Neural cell (in vitro differentiated cells): ENCODE data around the gene CCDC9B. TPM values are rescaled to one million over a fixed set of nuclear protein-coding genes. Genes with fewer than 3 reads are reported as not detected.

Experiments used
- H2AFZ ChIP-seq: fragments of 200-600, 300-800 bp; sonication (generic), shearing (Covaris generic); 2 replicates; pipeline ENCODE4 v1.6.0; 2014; ENCODE audit warnings: low read depth, mild to moderate bottlenecking, antibody characterized with exemption, low read length, moderate library complexity
- H3F3A ChIP-seq: fragments of 200-600 bp; shearing (Covaris generic); 2 replicates; pipeline ENCODE4 v1.6.1; 2016; ENCODE audit warnings: mild to moderate bottlenecking, moderate library complexity, mixed read lengths, antibody characterized with exemption, low read length; ENCODE audit not compliant: insufficient read depth, poor library complexity, severe bottlenecking
- H3K27ac ChIP-seq: fragments of 200-600, 300-800 bp; sonication (generic), shearing (Covaris generic); 2 replicates; pipeline ENCODE4 v1.5.1; 2014; ENCODE audit warnings: mild to moderate bottlenecking, low read length, moderate library complexity
- H3K27me3 ChIP-seq: fragments of 300-800, 200-600 bp; sonication (generic), shearing (Covaris generic); 2 replicates; pipeline ENCODE4 v1.6.0; 2014; ENCODE audit warnings: mild to moderate bottlenecking, low read depth, low read length, moderate library complexity; ENCODE audit not compliant: insufficient read depth
- H3K36me3 ChIP-seq: fragments of 300-800, 200-600 bp; sonication (generic), shearing (Covaris generic); 2 replicates; pipeline ENCODE4 v1.5.1; 2014; ENCODE audit warnings: mild to moderate bottlenecking, antibody characterized with exemption, low read length, moderate library complexity; ENCODE audit not compliant: insufficient read depth
- H3K4me2 ChIP-seq: fragments of 300-800, 200-600 bp; sonication (generic), shearing (Covaris generic); 2 replicates; pipeline ENCODE4 v1.6.0; 2014; ENCODE audit warnings: mild to moderate bottlenecking, low read length
- H3K4me3 ChIP-seq: fragments of 300-800, 200-600 bp; sonication (generic), shearing (Covaris generic); 2 replicates; pipeline ENCODE4 v1.5.1; 2014; ENCODE audit warnings: mild to moderate bottlenecking, low read length, moderate library complexity
- H3K79me2 ChIP-seq: fragments of 200-600 bp; shearing (Covaris generic); replicated peaks from 2 replicates; pipeline ENCODE4 v1.6.0; 2014; ENCODE audit warnings: mild to moderate bottlenecking, low read length, moderate library complexity; ENCODE audit not compliant: insufficient read depth
- H3K9ac ChIP-seq: fragments of 300-800, 200-600 bp; sonication (generic), shearing (Covaris generic); 2 replicates; pipeline ENCODE4 v1.6.1; 2016; ENCODE audit warnings: mild to moderate bottlenecking, low read length, mixed read lengths
- H3K9me2 ChIP-seq: fragments of 200-600 bp; shearing (Covaris generic); 2 replicates; pipeline ENCODE4 v1.6.1; 2016; ENCODE audit warnings: mild to moderate bottlenecking, low read length, mixed read lengths; ENCODE audit not compliant: insufficient read depth
- H3K9me3 ChIP-seq: fragments of 200-600, 300-800 bp; sonication (generic), shearing (Covaris generic); 2 replicates; pipeline ENCODE4 v1.6.1; 2016; ENCODE audit warnings: mild to moderate bottlenecking, mixed run types, low read length, moderate library complexity, mixed read lengths
- H4K20me1 ChIP-seq: fragments of 200-600 bp; shearing (Covaris generic); 2 replicates; pipeline ENCODE4 v1.6.1; 2016; ENCODE audit warnings: mild to moderate bottlenecking, mixed run types; ENCODE audit not compliant: insufficient read depth
- EP300 ChIP-seq: fragments of 450-650 bp; conservative IDR thresholded peaks from 2 replicates; pipeline ENCODE4 v1.6.1; 2014; ENCODE audit warnings: antibody characterized with exemption, mild to moderate bottlenecking, moderate library complexity; ENCODE audit not compliant: poor library complexity, severe bottlenecking
- EZH2 ChIP-seq: fragments of 200-600, 300-800 bp; shearing (Covaris generic), sonication (generic); IDR thresholded peaks from 2 replicates; pipeline ENCODE4 v1.6.1; 2014; ENCODE audit warnings: antibody characterized with exemption, low read length, borderline replicate concordance, mild to moderate bottlenecking; ENCODE audit not compliant: insufficient read depth, poor library complexity, severe bottlenecking
- MXI1 ChIP-seq: fragments of 450-650 bp; conservative IDR thresholded peaks from 2 replicates; pipeline ENCODE4 v1.6.1; 2014; ENCODE audit warnings: antibody characterized with exemption, mild to moderate bottlenecking; ENCODE audit not compliant: poor library complexity, severe bottlenecking
- POLR2AphosphoS5 ChIP-seq: IDR thresholded peaks from 2 replicates; pipeline ENCODE4 v1.6.1; 2012
- RAD21 ChIP-seq: fragments of 450-650 bp; conservative IDR thresholded peaks from 2 replicates; pipeline ENCODE4 v1.6.1; 2014; ENCODE audit warnings: antibody characterized with exemption, mild to moderate bottlenecking, moderate library complexity
- SMC3 ChIP-seq: fragments of 450-650 bp; conservative IDR thresholded peaks from 2 replicates; pipeline ENCODE4 v1.6.1; 2014; ENCODE audit warnings: antibody characterized with exemption, mild to moderate bottlenecking, moderate library complexity; ENCODE audit not compliant: poor library complexity
- TAF1 ChIP-seq: IDR thresholded peaks from 2 replicates; pipeline ENCODE4 v1.6.1; 2012; ENCODE audit warnings: low read depth
- polyA plus RNA-seq: library from polyadenylated mRNA; depleted of rRNA; stranded (reverse); fragments of >200 nt; gene quantifications from 2 replicates; pipeline ENCODE4 v1.2.3, GENCODE V29; 2014
- TF ChIP-seq, protein P1 (sequence below): IDR thresholded peaks from 2 replicates; pipeline ENCODE4 v1.6.1; 2012; ENCODE audit warnings: borderline replicate concordance
- TF ChIP-seq, protein P2 (sequence below): fragments of 450-650 bp; IDR thresholded peaks from 2 replicates; pipeline ENCODE4 v1.5.1; 2014; ENCODE audit warnings: antibody characterized with exemption, mild to moderate bottlenecking, moderate library complexity; ENCODE audit not compliant: poor library complexity, severe bottlenecking

The CCDC9B gene
- polyA plus RNA-seq, 1 donor from 2014 or later: not detected

DNA sequence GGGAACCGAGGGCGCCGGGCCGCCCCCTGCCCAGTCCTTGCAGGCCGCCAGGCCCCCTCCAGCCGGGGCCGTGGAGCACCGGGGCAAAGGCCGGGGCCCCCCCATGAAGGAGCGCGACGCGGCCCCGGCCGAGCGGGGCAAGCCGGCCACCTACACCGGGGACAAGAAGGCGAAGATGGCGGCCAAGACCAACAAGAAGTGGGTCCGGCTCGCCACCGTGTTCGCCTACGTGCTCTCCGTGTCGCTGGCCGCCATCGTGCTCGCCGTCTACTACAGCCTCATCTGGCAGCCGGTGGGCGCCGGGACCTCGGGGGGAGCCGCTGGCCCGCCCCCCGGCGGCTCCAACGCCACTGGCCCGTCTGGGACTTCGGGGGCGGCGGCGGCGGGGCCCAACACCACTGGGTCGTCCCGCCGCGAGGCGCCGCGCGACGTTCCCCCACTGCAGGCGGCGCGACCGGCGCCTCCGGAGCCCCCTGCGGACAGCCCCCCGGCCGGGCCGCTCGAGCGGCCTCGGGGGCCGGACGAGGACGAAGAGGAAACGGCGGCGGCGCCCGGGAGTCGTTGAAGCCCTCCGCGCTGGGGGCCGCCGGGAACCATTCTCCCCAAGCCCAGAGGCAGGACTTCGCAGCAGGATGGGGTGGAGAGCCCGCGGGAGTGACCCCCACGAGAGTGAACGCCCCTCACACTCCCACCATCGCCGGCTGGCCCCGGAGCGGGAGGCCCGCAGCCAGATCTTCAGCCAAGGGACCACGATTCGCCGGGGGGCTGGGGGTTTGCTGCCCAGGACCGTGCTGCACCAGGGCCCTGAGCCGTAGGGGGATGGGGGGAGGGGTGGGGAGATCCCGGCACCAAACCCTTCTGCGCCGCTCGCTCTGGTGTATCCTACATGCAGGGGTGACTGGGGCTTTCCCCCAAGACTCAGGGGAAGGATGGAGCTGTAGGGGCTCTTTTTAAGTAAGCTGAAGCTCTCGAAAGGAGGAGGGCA is 16.5 kb downstream of the CCDC9B start:
- Histone ChIP-seq H3K36me3 (no peaks in the 10 kb centered on the region), H3K79me2 (peaks cover 6% of the 10 kb centered on the region), H3K9me2 (no peaks in the 10 kb centered on the region), H4K20me1 (no peaks in the 10 kb centered on the region), H3F3A (no peaks in the 10 kb centered on the region), H3K9ac (peak overlapping the region; percentile 71), H3K9me3 (no peaks in the 10 kb centered on the region), H2AFZ (no peak overlapping the region), H3K27ac (no peak overlapping the region), H3K4me2 (peak overlapping the region; percentile 72), H3K27me3 (no peaks in the 10 kb centered on the region), H3K4me3 (peak overlapping the region; percentile 77)
- TF ChIP-seq, protein P1, sequence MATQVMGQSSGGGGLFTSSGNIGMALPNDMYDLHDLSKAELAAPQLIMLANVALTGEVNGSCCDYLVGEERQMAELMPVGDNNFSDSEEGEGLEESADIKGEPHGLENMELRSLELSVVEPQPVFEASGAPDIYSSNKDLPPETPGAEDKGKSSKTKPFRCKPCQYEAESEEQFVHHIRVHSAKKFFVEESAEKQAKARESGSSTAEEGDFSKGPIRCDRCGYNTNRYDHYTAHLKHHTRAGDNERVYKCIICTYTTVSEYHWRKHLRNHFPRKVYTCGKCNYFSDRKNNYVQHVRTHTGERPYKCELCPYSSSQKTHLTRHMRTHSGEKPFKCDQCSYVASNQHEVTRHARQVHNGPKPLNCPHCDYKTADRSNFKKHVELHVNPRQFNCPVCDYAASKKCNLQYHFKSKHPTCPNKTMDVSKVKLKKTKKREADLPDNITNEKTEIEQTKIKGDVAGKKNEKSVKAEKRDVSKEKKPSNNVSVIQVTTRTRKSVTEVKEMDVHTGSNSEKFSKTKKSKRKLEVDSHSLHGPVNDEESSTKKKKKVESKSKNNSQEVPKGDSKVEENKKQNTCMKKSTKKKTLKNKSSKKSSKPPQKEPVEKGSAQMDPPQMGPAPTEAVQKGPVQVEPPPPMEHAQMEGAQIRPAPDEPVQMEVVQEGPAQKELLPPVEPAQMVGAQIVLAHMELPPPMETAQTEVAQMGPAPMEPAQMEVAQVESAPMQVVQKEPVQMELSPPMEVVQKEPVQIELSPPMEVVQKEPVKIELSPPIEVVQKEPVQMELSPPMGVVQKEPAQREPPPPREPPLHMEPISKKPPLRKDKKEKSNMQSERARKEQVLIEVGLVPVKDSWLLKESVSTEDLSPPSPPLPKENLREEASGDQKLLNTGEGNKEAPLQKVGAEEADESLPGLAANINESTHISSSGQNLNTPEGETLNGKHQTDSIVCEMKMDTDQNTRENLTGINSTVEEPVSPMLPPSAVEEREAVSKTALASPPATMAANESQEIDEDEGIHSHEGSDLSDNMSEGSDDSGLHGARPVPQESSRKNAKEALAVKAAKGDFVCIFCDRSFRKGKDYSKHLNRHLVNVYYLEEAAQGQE: no peak
- peak; percentile 28 for TF ChIP-seq SMC3

DNA sequence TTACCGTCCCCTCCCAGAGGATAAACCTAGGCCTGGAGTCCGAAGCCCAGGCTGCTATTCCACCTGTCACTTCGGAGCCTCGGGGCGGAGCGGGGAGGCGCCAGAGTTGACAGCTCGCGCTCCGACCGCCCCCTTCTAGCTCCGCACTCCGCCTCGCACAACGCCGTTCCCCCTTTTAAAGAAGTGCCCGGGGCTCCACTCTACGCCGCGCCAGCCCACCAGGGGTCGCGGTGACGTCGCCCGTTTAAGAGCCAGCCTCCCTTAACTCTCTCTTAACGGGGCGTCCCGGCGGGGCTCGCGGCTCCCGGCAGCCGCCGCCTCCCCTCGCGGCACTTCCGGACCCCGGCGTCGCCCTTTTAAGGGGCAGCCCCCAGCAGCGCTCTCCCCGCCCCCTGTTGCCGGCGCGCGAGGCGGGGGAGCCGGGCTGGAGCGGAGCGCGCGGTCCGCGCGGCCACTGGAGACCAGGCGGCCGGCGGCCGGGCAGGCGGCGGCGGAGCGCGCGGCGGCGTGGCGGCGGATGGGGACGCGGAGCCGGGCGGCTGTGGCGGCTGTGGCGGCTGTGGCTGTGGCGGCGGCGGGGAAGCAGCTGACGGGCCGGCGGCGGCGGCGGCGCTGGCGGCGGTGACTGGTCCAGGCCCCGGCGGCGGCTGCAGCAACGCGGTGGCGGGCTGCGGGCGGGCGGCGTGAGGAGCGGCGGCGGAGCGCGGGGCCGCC is 17.3 kb downstream of the CCDC9B start, which contains the start of gene INAFM2:
Gene INAFM2, plus strand, starts transcription at position 454 of the 714 bp plus-strand sequence. CDS start 364 bp downstream, outside the sequence.
- H3F3A ChIP-seq: no peaks in the 10 kb centered on the region
- peak within 1 kb of the TSS; percentile 77 for H3K4me3 ChIP-seq
- H4K20me1 ChIP-seq: no peaks in the 10 kb centered on the region
- H3K9me2 ChIP-seq: no peaks in the 10 kb centered on the region
- H2AFZ ChIP-seq: no peak within 1 kb of the TSS
- H3K79me2 ChIP-seq: peaks cover 6% of the 10 kb centered on the region
- H3K27ac ChIP-seq: peak within 1 kb of the TSS; percentile 10
- H3K27me3 ChIP-seq: no peaks in the 10 kb centered on the region
- H3K36me3 ChIP-seq: no peaks in the 10 kb centered on the region
- H3K4me2 ChIP-seq: peak within 1 kb of the TSS; percentile 72
- TF ChIP-seq TAF1: peak; percentile 44
- TF ChIP-seq RAD21: peak; percentile 66
- TF ChIP-seq, protein P1: no peak
- TF ChIP-seq EP300: peak; percentile 74
- no peak for TF ChIP-seq EZH2
- TF ChIP-seq, protein P2, sequence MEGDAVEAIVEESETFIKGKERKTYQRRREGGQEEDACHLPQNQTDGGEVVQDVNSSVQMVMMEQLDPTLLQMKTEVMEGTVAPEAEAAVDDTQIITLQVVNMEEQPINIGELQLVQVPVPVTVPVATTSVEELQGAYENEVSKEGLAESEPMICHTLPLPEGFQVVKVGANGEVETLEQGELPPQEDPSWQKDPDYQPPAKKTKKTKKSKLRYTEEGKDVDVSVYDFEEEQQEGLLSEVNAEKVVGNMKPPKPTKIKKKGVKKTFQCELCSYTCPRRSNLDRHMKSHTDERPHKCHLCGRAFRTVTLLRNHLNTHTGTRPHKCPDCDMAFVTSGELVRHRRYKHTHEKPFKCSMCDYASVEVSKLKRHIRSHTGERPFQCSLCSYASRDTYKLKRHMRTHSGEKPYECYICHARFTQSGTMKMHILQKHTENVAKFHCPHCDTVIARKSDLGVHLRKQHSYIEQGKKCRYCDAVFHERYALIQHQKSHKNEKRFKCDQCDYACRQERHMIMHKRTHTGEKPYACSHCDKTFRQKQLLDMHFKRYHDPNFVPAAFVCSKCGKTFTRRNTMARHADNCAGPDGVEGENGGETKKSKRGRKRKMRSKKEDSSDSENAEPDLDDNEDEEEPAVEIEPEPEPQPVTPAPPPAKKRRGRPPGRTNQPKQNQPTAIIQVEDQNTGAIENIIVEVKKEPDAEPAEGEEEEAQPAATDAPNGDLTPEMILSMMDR: peak; percentile 88
- peak; percentile 52 for TF ChIP-seq MXI1
- TF ChIP-seq POLR2AphosphoS5: peak; percentile 37
- peak; percentile 74 for TF ChIP-seq SMC3
- no peaks in the 10 kb centered on the region for H3K9me3 ChIP-seq
- peak within 1 kb of the TSS; percentile 71 for H3K9ac ChIP-seq
